ENCODE data around the gene UPF2.
"Not testable (repeated sequence)": the region's sequence is repeated elsewhere in the genome, so short reads cannot be mapped to it uniquely, and the experiment has no call there.

GRCh38 chr10:12071441-12071840 is 28.8 kb upstream of the UPF2 start:
- TF ChIP-seq CTCF, POLR2A (IDR thresholded peaks at IDR 0.05): not testable (repeated sequence)

All from adrenal gland (tissue), 5 donors.